Transverse colon (tissue), 4 donors: ENCODE measurements around the gene ALG14. TPM values are rescaled to one million over a fixed set of nuclear protein-coding genes. Genes with fewer than 3 reads are reported as not detected.
A peak's percentile ranks its signal among the peaks of the same experiment; 100 is the strongest.

ENCODE experiments used
- DNase-seq: peaks from one replicate; pipeline ENCODE4 v3.0.0-alpha.2; 2019
- H3K27ac ChIP-seq, 4 donors: fragments of 200-600 bp; sonication (generic); 2 replicates each; pipeline ENCODE4 v1.5.1; 2016 to 2018; ENCODE audit warnings: inconsistent platforms in 4 of 4
- H3K27me3 ChIP-seq: fragments of 200-600 bp; sonication (generic); 2 replicates; pipeline ENCODE4 v1.5.1; 2017; ENCODE audit warnings: inconsistent platforms
- H3K36me3 ChIP-seq, 4 donors: fragments of 200-600 bp; sonication (generic); 2 replicates each; pipeline ENCODE4 v1.5.1; 2017 to 2019; ENCODE audit warnings: inconsistent platforms in 4 of 4
- H3K4me1 ChIP-seq, 4 donors: fragments of 200-600 bp; sonication (generic); 2 replicates each; pipeline ENCODE4 v1.5.1; 2017 to 2020; ENCODE audit warnings: inconsistent platforms in 4 of 4
- H3K4me3 ChIP-seq, 4 donors: fragments of 200-600 bp; sonication (generic); 1 replicate in 1 of 4; 2 replicates in 3 of 4; pipeline versions ENCODE4 v1.5.1 to v1.6.1; 2017 to 2019; ENCODE audit warnings: inconsistent platforms in 4 of 4
- H3K9me3 ChIP-seq, 2 donors: fragments of 200-600 bp; sonication (generic); 2 replicates each; pipeline ENCODE4 v1.5.1; 2017 to 2019; ENCODE audit warnings: inconsistent platforms in 2 of 2
- EP300 ChIP-seq: sonication (generic); formaldehyde crosslinking; IDR thresholded peaks from one replicate; pipeline ENCODE4 v1.6.1; 2017; ENCODE audit warnings: antibody characterized with exemption, low read depth
- POLR2A ChIP-seq: fragments of 450-650 bp; IDR thresholded peaks from one replicate; pipeline ENCODE4 v1.6.1; 2016; ENCODE audit warnings: antibody characterized with exemption, mild to moderate bottlenecking, moderate library complexity
- POLR2AphosphoS5 ChIP-seq, 3 donors: sonication (generic); formaldehyde crosslinking; IDR thresholded peaks; one replicate each; pipeline ENCODE4 v1.6.1; 2016; ENCODE audit warnings: antibody characterized with exemption in 3 of 3
- WGBS, 2 donors: methylation state at CpG; one replicate each; pipeline ENCODE4 v1.1.5; 2018; ENCODE audit warnings: low coverage in 1 of 2; 5-methylcytosine and 5-hydroxymethylcytosine counted together
- in situ Hi-C, 4 donors: fragments of 200-750 bp; cut with MboI; loops; one replicate each; pipeline versions ENCODE4 v1.15.0 to v1.15.1; 2017; ENCODE audit warnings: low sequenced_read_pairs in 3 of 4, low pct_ligation_motif_present in 1 of 4, low pct_unique_long_range_greater_than_20kb in 1 of 4
- intact Hi-C: fragments of 100-400 bp; cut with DNase I; formaldehyde crosslinking; loops from one replicate; pipeline ENCODE4 v1.15.1; 2023; ENCODE audit warnings: low total_unique reads
- total RNA-seq, 4 donors: library from RNA; depleted of rRNA; stranded (reverse); fragments of >200 nt; gene quantifications; one replicate each; pipeline ENCODE4 v1.1.0, GENCODE V29; 2016
- TF ChIP-seq, protein P1 (sequence below), 5 experiments: fragments of 200-600 bp in 3 of 5; fragments of 450-650 bp in 2 of 5; sonication (generic) in 3 of 5; IDR thresholded peaks; 1 replicate in 2 of 5; 2 replicates in 3 of 5; pipeline ENCODE4 v1.5.1; 2016 to 2017; ENCODE audit warnings: antibody characterized with exemption in 5 of 5, inconsistent platforms in 3 of 5, mild to moderate bottlenecking in 2 of 5, moderate library complexity in 1 of 5

The ALG14 gene
- total RNA-seq, 4 donors from 2014 or later = 0.40 to 2.3 (median 2.2) TPM

GRCh38 chr1:94973309-94973922 is 99.3 kb downstream of the ALG14 start:
- in situ Hi-C loops (no loop called here), intact Hi-C loops (no loop called here)
- WGBS, 2 donors = 82 to 88% methylated on average over 6 to 8 of the region's 8 CpGs
- Histone ChIP-seq H3K27ac (peak overlapping the region; percentile 16 to 55 (median 47)), H3K9me3 (no peaks in the 10 kb centered on the region), H3K27me3 (no peaks in the 10 kb centered on the region), H3K4me3 (no peak overlapping the region), H3K36me3 (no peaks in the 10 kb centered on the region), H3K4me1 (peaks cover 0 to 3% (median 0%) of the 10 kb centered on the region in 4 donors)
- TF ChIP-seq, protein P1, sequence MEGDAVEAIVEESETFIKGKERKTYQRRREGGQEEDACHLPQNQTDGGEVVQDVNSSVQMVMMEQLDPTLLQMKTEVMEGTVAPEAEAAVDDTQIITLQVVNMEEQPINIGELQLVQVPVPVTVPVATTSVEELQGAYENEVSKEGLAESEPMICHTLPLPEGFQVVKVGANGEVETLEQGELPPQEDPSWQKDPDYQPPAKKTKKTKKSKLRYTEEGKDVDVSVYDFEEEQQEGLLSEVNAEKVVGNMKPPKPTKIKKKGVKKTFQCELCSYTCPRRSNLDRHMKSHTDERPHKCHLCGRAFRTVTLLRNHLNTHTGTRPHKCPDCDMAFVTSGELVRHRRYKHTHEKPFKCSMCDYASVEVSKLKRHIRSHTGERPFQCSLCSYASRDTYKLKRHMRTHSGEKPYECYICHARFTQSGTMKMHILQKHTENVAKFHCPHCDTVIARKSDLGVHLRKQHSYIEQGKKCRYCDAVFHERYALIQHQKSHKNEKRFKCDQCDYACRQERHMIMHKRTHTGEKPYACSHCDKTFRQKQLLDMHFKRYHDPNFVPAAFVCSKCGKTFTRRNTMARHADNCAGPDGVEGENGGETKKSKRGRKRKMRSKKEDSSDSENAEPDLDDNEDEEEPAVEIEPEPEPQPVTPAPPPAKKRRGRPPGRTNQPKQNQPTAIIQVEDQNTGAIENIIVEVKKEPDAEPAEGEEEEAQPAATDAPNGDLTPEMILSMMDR (IDR thresholded peaks at IDR 0.05) = no peak
- TF ChIP-seq EP300 (no peak), POLR2A (no peak), POLR2AphosphoS5 (IDR thresholded peaks at IDR 0.05) (no peak)
- DNase-seq = no peak

GRCh38 chr1:94971491-94971924 is 101.2 kb downstream of the ALG14 start:
- intact Hi-C loops (no loop called here), in situ Hi-C loops (no loop called here)
- Histone ChIP-seq H3K27ac (peak overlapping the region in 3 of 4 donors; percentile 28 to 38 (median 36)), H3K9me3 (no peaks in the 10 kb centered on the region), H3K4me3 (no peak overlapping the region), H3K27me3 (no peaks in the 10 kb centered on the region), H3K36me3 (no peaks in the 10 kb centered on the region), H3K4me1 (peaks cover 0 to 3% (median 0%) of the 10 kb centered on the region in 4 donors)
- 69 to 75% methylated on average over 5 to 6 of the region's 6 CpGs for WGBS, 2 donors
- TF ChIP-seq, protein P1 (IDR thresholded peaks at IDR 0.05) = no peak
- TF ChIP-seq POLR2AphosphoS5 (IDR thresholded peaks at IDR 0.05) (no peak), POLR2A (no peak), EP300 (no peak)
- no peak for DNase-seq

GRCh38 chr1:94970783-94971182 is 102.0 kb downstream of the ALG14 start:
- H3K9me3 ChIP-seq = no peaks in the 10 kb centered on the region
- in situ Hi-C loops = no loop called here
- H3K36me3 ChIP-seq = no peaks in the 10 kb centered on the region
- peak overlapping the region in 3 of 4 donors; percentile 1 to 38 (median 36) for H3K27ac ChIP-seq
- WGBS, 2 donors = 85 to 88% methylated on average over 2 of the region's 2 CpGs
- no peaks in the 10 kb centered on the region for H3K27me3 ChIP-seq
- H3K4me1 ChIP-seq = peaks cover 0 to 3% (median 0%) of the 10 kb centered on the region in 4 donors
- no peak for DNase-seq
- H3K4me3 ChIP-seq = no peak overlapping the region
- intact Hi-C loops = no loop called here
- TF ChIP-seq, protein P1 (IDR thresholded peaks at IDR 0.05) = no peak
- TF ChIP-seq POLR2A = no peak
- TF ChIP-seq EP300 = no peak

DNA sequence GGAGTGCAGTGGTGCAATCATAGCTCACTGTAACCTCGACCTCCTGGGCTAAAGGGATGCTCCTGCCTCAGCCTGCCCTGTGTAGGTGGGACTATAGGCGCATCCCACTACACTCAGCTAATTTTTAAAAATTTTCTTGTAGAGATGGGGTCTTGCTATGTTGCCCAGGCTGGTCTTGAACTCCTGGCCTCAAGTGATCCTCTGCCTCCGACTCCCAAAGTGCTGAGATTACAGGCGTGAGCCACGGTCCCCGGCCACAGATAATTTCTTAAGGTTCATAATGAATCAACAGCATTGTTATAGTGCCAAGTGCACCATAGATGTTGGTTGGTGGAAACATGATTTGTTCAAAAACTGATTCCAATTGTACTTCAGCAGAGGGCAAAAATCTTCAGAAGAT is 103.6 kb downstream of the ALG14 start:
- in situ Hi-C loops = no loop called here
- H3K4me3 ChIP-seq = no peak overlapping the region
- 86 to 90% methylated on average over 5 to 6 of the region's 6 CpGs for WGBS, 2 donors
- no peaks in the 10 kb centered on the region for H3K9me3 ChIP-seq
- H3K36me3 ChIP-seq = no peaks in the 10 kb centered on the region
- H3K4me1 ChIP-seq = peaks cover 0 to 3% (median 0%) of the 10 kb centered on the region in 4 donors
- TF ChIP-seq, protein P1 (IDR thresholded peaks at IDR 0.05) = no peak
- TF ChIP-seq POLR2A = no peak
- TF ChIP-seq POLR2AphosphoS5 (IDR thresholded peaks at IDR 0.05) = no peak
- no peak for TF ChIP-seq EP300
- intact Hi-C loops = no loop called here
- DNase-seq = no peak
- H3K27ac ChIP-seq = no peak overlapping the region
- no peaks in the 10 kb centered on the region for H3K27me3 ChIP-seq
